ENCODE results near the gene LCLAT1. TPM values are rescaled to one million over a fixed set of nuclear protein-coding genes. Genes with fewer than 3 reads are reported as not detected.

The LCLAT1 gene
- total RNA-seq, 4 donors from 2014 or later = 11.9 to 13.5 (median 12.6) TPM

- Histone ChIP-seq H3K36me3 (no peaks in the 10 kb centered on the region), H3K9me3 (no peaks in the 10 kb centered on the region), H3K4me3 (no peak overlapping the region), H3K27ac (peak overlapping the region in 3 of 4 donors; percentile 25 to 60 (median 57)), H3K4me1 (peaks cover 4 to 36% (median 6%) of the 10 kb centered on the region in 3 donors), H3K27me3 (no peaks in the 10 kb centered on the region)
- WGBS, 2 donors = 69 to 70% methylated on average over 6 to 7 of the region's 7 CpGs
- TF ChIP-seq CTCF (IDR thresholded peaks at IDR 0.05) (no peak), POLR2A (IDR thresholded peaks at IDR 0.05) (no peak)
- intact Hi-C loops (cut with DNase I) = no loop called here
- DNase-seq = no peak
Measured at GRCh38 chr2:30403592-30404312, 43.3 kb upstream of the LCLAT1 start.

- Histone ChIP-seq H3K4me1 (peaks cover 4 to 44% (median 6%) of the 10 kb centered on the region in 3 donors), H3K4me3 (no peak overlapping the region), H3K27me3 (no peaks in the 10 kb centered on the region), H3K9me3 (no peaks in the 10 kb centered on the region), H3K36me3 (no peaks in the 10 kb centered on the region), H3K27ac (peak overlapping the region in 3 of 4 donors; percentile 25 to 60 (median 57))
- 63 to 64% methylated on average over 10 to 11 of the region's 12 CpGs for WGBS, 2 donors
- TF ChIP-seq CTCF (IDR thresholded peaks at IDR 0.05) (no peak), POLR2A (IDR thresholded peaks at IDR 0.05) (no peak)
- DNase-seq = no peak
- intact Hi-C loops (cut with DNase I) = no loop called here
Measured at GRCh38 chr2:30404319-30405259, 42.5 kb upstream of the LCLAT1 start.

- TF ChIP-seq POLR2A (IDR thresholded peaks at IDR 0.05) (no peak), CTCF (IDR thresholded peaks at IDR 0.05) (no peak)
- H3K27ac ChIP-seq = no peak overlapping the region
Measured at GRCh38 chr2:30405260-30405605, 41.8 kb upstream of the LCLAT1 start.

GRCh38 chr2:30406853-30407252 is 40.2 kb upstream of the LCLAT1 start:
- intact Hi-C loops (cut with DNase I) = no loop called here
- Histone ChIP-seq H3K27me3 (no peaks in the 10 kb centered on the region), H3K4me3 (no peak overlapping the region), H3K4me1 (peaks cover 4 to 61% (median 6%) of the 10 kb centered on the region in 3 donors), H3K9me3 (no peaks in the 10 kb centered on the region), H3K27ac (no peak overlapping the region), H3K36me3 (no peaks in the 10 kb centered on the region)
- TF ChIP-seq CTCF (IDR thresholded peaks at IDR 0.05) (no peak), POLR2A (IDR thresholded peaks at IDR 0.05) (no peak)
- 93 to 94% methylated on average over 2 of the region's 2 CpGs for WGBS, 2 donors
- no peak for DNase-seq

More at GRCh38 chr2:30405260-30405605, 41.8 kb upstream of the LCLAT1 start:
- H3K4me1 ChIP-seq = peaks cover 4 to 48% (median 6%) of the 10 kb centered on the region in 3 donors
- no peaks in the 10 kb centered on the region for H3K27me3 ChIP-seq
- no peaks in the 10 kb centered on the region for H3K9me3 ChIP-seq
- 26 to 33% methylated on average over 1 of the region's 1 CpG for WGBS, 2 donors
- H3K36me3 ChIP-seq = no peaks in the 10 kb centered on the region
- DNase-seq = no peak
- H3K4me3 ChIP-seq = no peak overlapping the region
- intact Hi-C loops (cut with DNase I) = no loop called here

- no peak for DNase-seq
- intact Hi-C loops (cut with DNase I) = no loop called here
- Histone ChIP-seq H3K4me3 (no peak overlapping the region), H3K27ac (peak overlapping the region; percentile 36 to 87 (median 70)), H3K4me1 (peaks cover 0 to 72% (median 14%) of the 10 kb centered on the region in 3 donors), H3K27me3 (no peaks in the 10 kb centered on the region), H3K36me3 (no peaks in the 10 kb centered on the region), H3K9me3 (no peaks in the 10 kb centered on the region)
- TF ChIP-seq CTCF (IDR thresholded peaks at IDR 0.05) (no peak), POLR2A (IDR thresholded peaks at IDR 0.05) (no peak)
Measured at GRCh38 chr2:30408961-30409387, 38.1 kb upstream of the LCLAT1 start.

All from esophagus squamous epithelium (tissue), 5 donors.